HL-60/S4 treated with phorbol 12-myristate 13-acetate at 8.2 ng/mL for 4 days and 3 days (cell line): Measurements from ENCODE around the gene HOXB7.

Experiments
- in situ Hi-C: fragments of 300-500 bp; cut with MboI; formaldehyde crosslinking; loops from 2 replicates; pipeline ENCODE4 v1.15.0; 2022; ENCODE audit warnings: low sequenced_read_pairs

The HOXB7 gene

GRCh38 chr17:48586355-48587258, 24.2 kb downstream of the HOXB7 start:
- in situ Hi-C loops = no loop called here

GRCh38 chr17:48584223-48584741, 26.5 kb downstream of the HOXB7 start:
- in situ Hi-C loops = no loop called here

GRCh38 chr17:48583708-48584222, 27.1 kb downstream of the HOXB7 start:
- in situ Hi-C loops = no loop called here

GRCh38 chr17:48582750-48583069, 28.1 kb downstream of the HOXB7 start:
- in situ Hi-C loops = no loop called here

DNA sequence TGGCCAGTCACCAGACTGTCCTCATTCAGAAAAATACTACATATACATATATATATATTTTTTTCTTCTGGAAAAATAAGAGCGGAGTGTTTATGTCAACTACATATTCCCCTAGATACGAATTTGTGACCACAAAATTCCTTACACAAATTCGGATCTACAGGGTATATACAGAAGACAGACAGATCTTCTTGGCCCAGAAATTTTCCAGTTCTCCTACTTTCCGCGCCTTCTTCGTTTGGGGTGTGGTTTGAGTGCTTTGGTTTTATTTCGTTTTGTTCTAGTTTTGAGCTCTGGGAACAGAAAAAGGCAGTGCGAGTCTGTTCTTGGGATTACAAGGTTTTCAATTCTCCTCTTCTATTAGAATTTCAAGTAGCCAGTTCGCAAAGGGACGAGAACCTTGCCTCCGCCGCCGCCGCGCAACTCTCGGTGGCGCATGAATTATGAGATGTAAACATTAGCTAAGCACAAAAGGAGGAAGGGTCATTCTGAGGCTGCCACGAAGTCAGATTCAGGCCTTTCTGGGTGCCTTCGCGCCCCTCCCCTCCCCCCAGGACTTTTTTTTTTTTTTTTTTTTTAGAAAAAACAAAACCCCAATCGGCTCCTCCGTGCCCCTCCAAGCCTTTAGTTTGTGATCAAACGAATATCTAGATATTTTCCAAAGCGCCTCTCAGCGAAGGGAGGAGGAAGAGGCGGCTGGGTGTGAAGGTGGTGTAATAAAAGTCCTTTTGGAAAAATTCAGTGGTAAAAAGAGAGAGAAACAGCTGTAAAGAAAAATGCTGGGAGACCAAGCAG, 30.9 kb downstream of the HOXB7 start:
- in situ Hi-C loops = no loop called here

- in situ Hi-C loops = no loop called here
These were observed 31.4 kb downstream of the HOXB7 start for GRCh38 chr17:48579471-48579759.

- in situ Hi-C loops = no loop called here
These were observed 32.0 kb downstream of the HOXB7 start for GRCh38 chr17:48578616-48579470.

GRCh38 chr17:48577946-48578615, 32.7 kb downstream of the HOXB7 start, which contains the start of gene HOXB4:
TSS of gene HOXB4 (minus strand) at chr17:48578350. CDS start at chr17:48578319, 31 bp downstream.
- in situ Hi-C loops = no loop called here

GRCh38 chr17:48577330-48577945, 33.4 kb downstream of the HOXB7 start:
- in situ Hi-C loops = no loop called here

- in situ Hi-C loops = no loop called here
These were observed 34.1 kb downstream of the HOXB7 start for GRCh38 chr17:48576479-48577309.

DNA sequence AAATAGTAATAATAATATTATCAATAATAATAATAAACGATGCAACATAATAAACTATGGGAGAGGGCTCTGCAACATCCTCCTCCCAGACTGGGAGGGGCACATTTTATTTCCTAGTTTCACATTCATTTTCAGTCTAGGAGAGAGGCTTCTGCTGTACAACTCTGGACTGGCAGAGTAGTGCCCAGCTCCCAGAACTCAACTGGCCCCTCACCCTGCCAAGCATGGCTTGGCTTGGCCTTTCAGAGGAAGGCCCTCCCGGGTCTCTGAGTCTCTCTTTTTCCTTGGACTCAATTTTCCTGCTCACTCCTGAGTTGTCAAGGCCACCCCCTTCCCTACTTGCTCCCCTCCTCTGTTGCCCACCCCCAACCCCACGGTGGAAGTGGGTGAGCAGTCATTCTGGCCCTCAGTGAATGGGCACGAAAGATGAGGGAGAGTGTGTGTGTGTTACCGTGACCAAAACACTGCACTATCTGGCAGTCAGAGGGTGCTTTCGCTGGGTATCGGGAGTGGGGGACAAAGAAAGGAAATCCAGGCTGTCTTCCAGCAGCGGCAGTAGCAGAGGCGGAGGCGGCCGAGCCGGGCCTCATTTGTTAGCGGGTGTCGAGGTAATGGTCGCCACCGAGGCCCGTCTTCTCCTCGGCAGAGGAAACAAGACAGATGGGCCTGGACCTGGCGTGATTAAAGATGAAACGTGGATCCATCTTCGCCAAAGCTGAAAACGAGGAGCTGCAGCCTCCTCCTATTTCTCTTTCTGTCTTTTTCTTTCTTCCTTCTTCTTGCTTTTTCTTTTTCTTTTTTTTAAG, 34.9 kb downstream of the HOXB7 start:
- in situ Hi-C loops = no loop called here

- in situ Hi-C loops = no loop called here
These were observed 35.7 kb downstream of the HOXB7 start for GRCh38 chr17:48575066-48575582.

DNA sequence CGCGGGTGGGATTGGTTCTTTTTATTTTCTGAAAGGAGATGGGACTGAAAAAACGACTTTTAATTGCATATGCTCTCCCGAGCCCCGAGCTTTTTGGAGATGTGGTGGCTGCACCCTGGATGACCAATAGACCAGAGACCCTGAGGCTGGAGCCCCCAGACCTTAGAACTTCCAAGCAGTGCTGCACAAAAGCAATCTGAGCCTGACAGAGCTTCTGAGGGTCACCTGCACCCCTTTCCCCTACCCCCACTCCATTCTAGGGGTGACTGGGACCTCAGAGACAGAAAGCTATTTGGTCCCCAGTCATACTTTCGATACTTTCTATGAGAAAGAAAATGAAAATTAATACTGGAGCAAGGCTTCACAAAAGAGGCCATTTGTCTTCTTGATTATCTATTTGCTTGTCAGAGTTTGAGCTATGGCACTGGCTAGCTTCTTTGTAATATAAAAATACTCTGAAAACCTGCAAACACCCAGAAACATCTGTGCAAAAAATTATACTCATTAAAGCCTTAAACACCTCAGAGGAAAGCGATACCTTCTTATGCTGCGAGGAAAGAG, 36.2 kb downstream of the HOXB7 start:
- in situ Hi-C loops = no loop called here

DNA sequence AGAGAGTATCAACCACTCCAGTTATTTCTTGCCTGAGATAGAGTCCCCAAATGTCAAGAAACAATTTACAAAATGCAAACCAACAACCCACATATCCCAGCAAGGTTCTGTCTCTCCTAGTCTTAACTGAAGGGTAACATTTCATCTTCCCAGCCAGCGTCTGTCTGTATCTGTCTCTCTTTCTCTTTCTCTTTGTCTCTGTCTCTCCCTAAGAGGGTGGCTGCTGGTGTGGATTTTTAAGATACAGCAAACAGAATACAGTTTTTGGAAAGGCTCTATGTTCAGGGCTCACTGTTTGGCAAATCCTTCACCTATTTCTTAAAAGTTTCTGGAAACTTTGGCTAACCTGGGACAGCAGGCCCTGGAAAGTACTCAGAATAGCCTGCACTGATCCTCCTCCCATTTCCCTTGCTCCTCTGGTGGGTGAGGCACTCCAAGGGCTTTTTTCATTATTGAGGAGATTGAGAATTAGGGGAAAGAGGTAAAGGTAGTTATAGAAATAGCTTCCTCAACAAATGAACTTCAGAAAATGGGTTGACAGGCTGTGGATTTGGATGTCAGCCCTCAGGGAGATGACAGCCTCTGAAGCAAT, 38.9 kb downstream of the HOXB7 start:
- in situ Hi-C loops = no loop called here

DNA sequence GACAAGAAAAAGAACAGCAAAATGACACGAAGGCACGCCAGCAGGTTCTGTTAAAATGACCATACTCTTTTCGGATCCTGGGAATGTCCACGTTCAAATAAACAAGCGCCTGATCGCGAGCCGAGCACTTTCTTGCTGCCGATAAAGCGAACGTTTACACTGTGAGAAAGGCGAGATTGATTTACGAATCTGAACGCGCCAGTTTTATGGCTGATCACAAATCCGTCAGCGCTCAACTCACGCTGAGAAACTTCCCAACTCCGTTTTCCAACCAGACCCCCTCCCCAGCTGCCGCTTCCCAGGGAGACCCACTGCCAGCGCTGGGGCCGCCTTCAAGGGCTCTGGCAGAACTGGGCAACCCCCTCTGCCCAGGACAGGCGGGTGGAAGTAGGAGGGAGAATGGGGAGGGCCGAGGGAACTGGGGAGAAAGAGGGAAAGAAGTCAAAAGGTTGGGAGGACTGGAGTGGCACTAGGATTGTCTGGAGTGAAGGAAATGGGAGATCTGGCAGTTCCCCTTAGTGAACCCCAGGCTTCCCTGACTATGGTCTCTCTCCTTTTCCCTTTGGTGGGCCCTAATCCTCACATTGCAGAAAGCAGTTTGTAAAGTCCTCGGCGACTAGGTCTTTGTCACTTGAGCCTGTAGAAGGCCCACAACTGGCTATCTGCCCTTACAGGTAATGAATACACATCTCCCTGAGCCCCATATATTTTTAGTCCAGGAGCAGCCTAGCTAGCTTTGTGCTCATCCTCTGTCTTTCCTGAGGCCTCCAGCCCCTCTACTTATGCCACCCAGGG, 39.6 kb downstream of the HOXB7 start:
- in situ Hi-C loops = no loop called here

DNA sequence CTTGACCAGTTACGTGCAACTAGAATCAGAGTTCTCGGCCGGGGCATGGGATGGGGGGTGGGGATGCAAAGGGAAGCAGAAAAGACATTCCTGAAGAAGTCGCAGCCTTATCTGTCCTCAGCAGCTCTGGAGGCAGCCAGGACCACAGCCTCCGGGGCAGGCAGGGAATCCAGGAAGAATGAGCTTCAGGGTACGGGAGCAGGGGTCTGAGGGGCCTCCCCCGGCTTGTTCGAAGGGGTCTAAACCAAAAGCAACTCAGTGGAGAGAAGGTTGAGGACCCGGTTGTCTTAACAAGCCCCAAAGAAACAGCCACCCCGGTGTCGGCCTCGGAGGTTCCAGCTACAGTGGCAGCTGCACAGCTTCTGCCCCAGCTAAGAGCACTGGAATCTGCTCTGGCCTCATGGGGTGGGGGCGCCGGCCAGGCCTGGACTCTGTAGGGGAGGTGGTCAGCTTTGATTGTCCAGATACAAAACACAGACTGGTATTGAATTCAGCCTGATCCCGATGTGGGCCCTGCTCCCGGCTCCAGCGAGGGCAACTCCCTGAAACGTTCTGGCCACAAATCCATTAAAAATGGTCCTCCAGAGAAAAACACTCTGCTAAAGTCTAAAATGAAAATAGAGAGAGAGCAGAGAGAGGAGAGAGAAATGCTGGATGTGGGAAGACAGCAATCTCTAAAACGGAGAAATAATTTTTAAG, 40.3 kb downstream of the HOXB7 start:
- in situ Hi-C loops = no loop called here
